ENCODE results near the gene DAPK1.

DNA sequence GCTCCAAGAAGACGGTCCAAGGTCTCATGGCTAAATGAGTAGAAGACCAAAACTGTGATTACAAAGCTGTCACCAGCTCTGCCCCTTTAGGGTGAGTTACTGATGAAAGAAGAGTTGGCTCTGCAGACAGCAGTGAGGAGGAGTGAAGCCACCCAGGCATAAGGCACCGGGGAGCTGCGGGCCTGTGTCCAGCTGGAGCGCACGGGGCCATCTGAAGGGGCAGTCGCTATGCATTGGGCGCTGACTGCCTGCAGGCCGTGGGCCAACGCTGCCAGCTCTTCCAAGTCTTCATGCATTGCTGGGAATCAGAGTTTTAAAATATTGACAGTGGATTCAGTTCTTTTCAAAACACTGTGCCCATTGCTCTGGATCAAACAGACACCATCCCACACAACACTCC is 70.3 kb downstream of the DAPK1 start:
- TF ChIP-seq EZH2 (IDR thresholded peaks at IDR 0.05; ENCODE audit: borderline replicate concordance) (no peak), EZH2phosphoT487 (IDR thresholded peaks at IDR 0.05; ENCODE audit: low read depth, severe bottlenecking, unreplicated experiment) (no peak)
- TF ChIP-seq, protein P1, sequence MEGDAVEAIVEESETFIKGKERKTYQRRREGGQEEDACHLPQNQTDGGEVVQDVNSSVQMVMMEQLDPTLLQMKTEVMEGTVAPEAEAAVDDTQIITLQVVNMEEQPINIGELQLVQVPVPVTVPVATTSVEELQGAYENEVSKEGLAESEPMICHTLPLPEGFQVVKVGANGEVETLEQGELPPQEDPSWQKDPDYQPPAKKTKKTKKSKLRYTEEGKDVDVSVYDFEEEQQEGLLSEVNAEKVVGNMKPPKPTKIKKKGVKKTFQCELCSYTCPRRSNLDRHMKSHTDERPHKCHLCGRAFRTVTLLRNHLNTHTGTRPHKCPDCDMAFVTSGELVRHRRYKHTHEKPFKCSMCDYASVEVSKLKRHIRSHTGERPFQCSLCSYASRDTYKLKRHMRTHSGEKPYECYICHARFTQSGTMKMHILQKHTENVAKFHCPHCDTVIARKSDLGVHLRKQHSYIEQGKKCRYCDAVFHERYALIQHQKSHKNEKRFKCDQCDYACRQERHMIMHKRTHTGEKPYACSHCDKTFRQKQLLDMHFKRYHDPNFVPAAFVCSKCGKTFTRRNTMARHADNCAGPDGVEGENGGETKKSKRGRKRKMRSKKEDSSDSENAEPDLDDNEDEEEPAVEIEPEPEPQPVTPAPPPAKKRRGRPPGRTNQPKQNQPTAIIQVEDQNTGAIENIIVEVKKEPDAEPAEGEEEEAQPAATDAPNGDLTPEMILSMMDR (IDR thresholded peaks at IDR 0.05; ENCODE audit: poor library complexity), result no peak
